Measurements from ENCODE around the gene UHRF2. TPM values are rescaled to one million over a fixed set of nuclear protein-coding genes. Genes with fewer than 3 reads are reported as not detected.

UHRF2 gene
- total and polyA plus RNA-seq, 10 donors: 26.3 to 120 (median 61.5) TPM

DNA sequence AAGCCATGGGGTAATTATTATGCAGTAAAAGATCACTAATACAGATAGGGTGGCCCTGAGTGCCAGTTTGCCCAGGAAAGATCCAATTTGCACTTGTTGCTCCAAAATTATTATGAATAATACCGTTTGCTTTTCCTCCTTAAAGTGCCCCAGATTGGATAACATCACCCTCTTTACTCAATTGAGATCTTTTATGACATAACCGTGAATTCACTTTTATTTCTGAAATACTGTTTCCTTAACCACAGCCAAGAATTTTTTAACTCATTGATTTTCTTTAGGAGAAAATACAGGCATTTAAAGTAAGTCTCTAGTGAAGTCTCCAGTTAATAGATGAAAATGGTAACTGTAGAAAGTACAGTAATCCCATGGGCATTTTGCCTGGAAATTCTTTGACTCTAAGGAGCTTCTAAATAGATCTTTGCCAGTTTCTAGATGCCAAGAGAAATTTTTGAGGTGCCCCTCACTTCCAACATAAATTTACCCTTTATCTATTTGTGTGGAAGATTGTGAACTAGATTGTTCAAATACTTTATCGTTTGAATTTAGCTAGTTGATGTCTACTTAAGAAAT, 99.2 kb downstream of the UHRF2 start:
- Histone ChIP-seq H3K27ac (no peak overlapping the region), H3K9me3 (no peaks in the 10 kb centered on the region), H3K27me3 (replicated peaks in 1 of 7) (no peaks in the 10 kb centered on the region), H3K36me3 (peaks cover 0 to 19% (median 9%) of the 10 kb centered on the region in 6 donors), H3K4me1 (no peaks in the 10 kb centered on the region), H3K4me3 (no peak overlapping the region)
- DNase-seq: no peak
- intact Hi-C loops (cut with DNase I; ENCODE audit: low total_unique reads): no loop called here
- TF ChIP-seq, protein P1, sequence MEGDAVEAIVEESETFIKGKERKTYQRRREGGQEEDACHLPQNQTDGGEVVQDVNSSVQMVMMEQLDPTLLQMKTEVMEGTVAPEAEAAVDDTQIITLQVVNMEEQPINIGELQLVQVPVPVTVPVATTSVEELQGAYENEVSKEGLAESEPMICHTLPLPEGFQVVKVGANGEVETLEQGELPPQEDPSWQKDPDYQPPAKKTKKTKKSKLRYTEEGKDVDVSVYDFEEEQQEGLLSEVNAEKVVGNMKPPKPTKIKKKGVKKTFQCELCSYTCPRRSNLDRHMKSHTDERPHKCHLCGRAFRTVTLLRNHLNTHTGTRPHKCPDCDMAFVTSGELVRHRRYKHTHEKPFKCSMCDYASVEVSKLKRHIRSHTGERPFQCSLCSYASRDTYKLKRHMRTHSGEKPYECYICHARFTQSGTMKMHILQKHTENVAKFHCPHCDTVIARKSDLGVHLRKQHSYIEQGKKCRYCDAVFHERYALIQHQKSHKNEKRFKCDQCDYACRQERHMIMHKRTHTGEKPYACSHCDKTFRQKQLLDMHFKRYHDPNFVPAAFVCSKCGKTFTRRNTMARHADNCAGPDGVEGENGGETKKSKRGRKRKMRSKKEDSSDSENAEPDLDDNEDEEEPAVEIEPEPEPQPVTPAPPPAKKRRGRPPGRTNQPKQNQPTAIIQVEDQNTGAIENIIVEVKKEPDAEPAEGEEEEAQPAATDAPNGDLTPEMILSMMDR (IDR thresholded peaks at IDR 0.05 in 8 of 11, conservative IDR thresholded peaks at IDR 0.05 in 3 of 11): no peak
- TF ChIP-seq POLR2A (IDR thresholded peaks at IDR 0.05): no peak
- no peak for TF ChIP-seq POLR2AphosphoS5 (IDR thresholded peaks at IDR 0.05)
- 91 to 97% (median 91%) methylated on average over 3 of the region's 3 CpGs for WGBS, 5 donors

DNA sequence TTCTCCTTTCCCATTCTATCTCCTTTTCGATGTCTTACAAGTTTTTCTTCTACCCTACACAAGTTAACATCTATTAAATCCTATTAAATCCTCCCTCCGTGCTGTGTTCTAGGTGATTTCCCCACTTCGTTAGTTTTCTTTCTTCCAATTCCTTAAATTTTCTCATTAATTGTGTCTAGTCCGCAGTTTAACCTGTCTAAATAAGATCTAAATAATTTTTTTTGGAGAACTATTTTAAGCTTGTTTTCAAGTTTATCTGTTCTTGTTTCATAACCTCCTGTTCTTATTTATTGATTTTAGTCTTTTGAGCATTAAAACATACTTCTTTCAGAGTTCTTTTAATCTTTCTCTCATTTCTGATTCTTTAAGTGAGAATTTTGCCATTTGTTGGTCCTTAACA, 109.3 kb downstream of the UHRF2 start:
- Histone ChIP-seq H3K27ac (no peak overlapping the region), H3K27me3 (replicated peaks in 1 of 7) (no peaks in the 10 kb centered on the region), H3K36me3 (peaks cover 0 to 38% (median 0%) of the 10 kb centered on the region in 6 donors), H3K4me1 (no peaks in the 10 kb centered on the region), H3K4me3 (no peak overlapping the region), H3K9me3 (peaks cover 5 to 42% (median 27%) of the 10 kb centered on the region in 8 donors)
- TF ChIP-seq, protein P1 (IDR thresholded peaks at IDR 0.05 in 8 of 11, conservative IDR thresholded peaks at IDR 0.05 in 3 of 11): no peak
- no peak for TF ChIP-seq POLR2A (IDR thresholded peaks at IDR 0.05)
- TF ChIP-seq POLR2AphosphoS5 (IDR thresholded peaks at IDR 0.05): no peak
- DNase-seq: no peak
- intact Hi-C loops (cut with DNase I; ENCODE audit: low total_unique reads): no loop called here
- WGBS, 5 donors: 94 to 98% (median 95%) methylated on average over 4 of the region's 4 CpGs

DNA sequence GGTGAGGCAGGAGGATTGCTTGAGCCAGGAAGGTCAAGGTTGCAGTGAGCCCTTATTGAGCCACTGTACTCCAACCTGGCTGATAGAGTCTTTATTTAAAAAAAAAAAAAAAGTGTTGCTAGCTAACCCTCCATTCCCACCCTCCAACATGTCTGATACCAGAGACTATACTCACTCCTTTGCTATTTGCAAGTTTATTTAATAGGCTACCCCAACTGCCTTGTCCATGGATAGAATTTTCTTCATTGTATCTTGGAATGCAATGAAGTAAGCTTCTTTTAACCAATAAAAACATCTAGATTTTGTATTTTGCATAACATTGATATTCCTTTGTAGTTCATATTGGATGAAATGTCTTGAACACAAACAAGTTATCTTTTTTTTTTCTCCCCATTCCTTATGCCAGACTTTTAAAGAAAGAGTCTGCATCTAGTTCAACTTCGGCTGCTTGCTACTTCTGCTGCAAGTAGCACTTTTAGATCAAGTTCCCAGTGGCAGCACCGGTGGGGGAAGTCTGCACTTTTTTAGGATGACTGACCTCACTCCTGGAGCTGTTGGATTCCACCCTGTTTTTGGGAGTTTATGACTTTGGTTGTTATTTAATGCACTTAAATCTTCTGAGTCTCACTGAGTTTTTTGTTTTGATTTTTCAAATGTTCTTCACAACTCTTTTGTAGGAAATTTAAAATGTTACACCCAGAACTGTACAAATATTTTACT, 112.5 kb downstream of the UHRF2 start:
- 67 to 82% (median 80%) methylated on average over 2 of the region's 2 CpGs for WGBS, 5 donors

DNA sequence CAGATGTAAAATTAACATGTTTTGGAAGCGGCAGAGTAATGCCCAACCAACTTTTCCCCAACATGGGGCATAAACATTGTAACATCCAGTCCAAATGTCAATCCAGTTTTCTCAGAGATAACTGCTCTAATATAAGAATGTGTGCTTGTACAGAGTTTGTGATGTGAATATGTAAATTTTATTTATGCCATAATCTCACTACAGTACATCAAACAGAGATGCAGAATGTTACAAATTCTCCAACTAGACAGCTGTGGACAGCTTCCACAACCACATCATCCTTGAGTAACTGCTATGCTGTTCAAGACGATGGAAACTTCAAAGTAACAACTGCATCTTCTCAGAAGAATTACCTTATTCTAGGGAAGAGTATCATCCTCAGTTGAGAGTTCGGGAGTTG, 122.6 kb downstream of the UHRF2 start:
- 86 to 91% (median 88%) methylated on average over 3 of the region's 3 CpGs for WGBS, 5 donors
- DNase-seq: no peak
- Histone ChIP-seq H3K4me3 (no peak overlapping the region), H3K27ac (no peak overlapping the region), H3K9me3 (no peaks in the 10 kb centered on the region), H3K4me1 (no peaks in the 10 kb centered on the region), H3K27me3 (replicated peaks in 1 of 7) (no peaks in the 10 kb centered on the region), H3K36me3 (no peaks in the 10 kb centered on the region)
- TF ChIP-seq, protein P1 (IDR thresholded peaks at IDR 0.05 in 8 of 11, conservative IDR thresholded peaks at IDR 0.05 in 3 of 11): no peak
- TF ChIP-seq POLR2A (IDR thresholded peaks at IDR 0.05) (no peak), POLR2AphosphoS5 (IDR thresholded peaks at IDR 0.05) (no peak)
- intact Hi-C loops (cut with DNase I; ENCODE audit: low total_unique reads): no loop called here

More for the DNA sequence above, 112.5 kb downstream of the UHRF2 start:
- Histone ChIP-seq H3K9me3 (peaks cover 5 to 32% (median 25%) of the 10 kb centered on the region in 8 donors), H3K4me3 (no peak overlapping the region), H3K27ac (no peak overlapping the region), H3K27me3 (replicated peaks in 1 of 7) (no peaks in the 10 kb centered on the region), H3K4me1 (no peaks in the 10 kb centered on the region), H3K36me3 (peaks cover 0 to 25% (median 0%) of the 10 kb centered on the region in 6 donors)
- intact Hi-C loops (cut with DNase I; ENCODE audit: low total_unique reads): no loop called here
- DNase-seq: no peak
- TF ChIP-seq POLR2AphosphoS5 (IDR thresholded peaks at IDR 0.05) (no peak), POLR2A (IDR thresholded peaks at IDR 0.05) (no peak)
- TF ChIP-seq, protein P1 (IDR thresholded peaks at IDR 0.05 in 8 of 11, conservative IDR thresholded peaks at IDR 0.05 in 3 of 11): no peak

Measured in spleen (tissue), 11 donors.